RKO (cell line): ENCODE measurements around the gene MICA.
"Not testable (repeated sequence)": the region's sequence is repeated elsewhere in the genome, so short reads cannot be mapped to it uniquely, and the experiment has no call there.

Experiments
- DNase-seq: peaks from one replicate; pipeline ENCODE4 v3.0.0-alpha.2; 2016; ENCODE audit warnings: low spot score

The MICA gene

GRCh38 chr6:31383149-31383548 is 20.2 kb upstream of the MICA start:
- peak; percentile 54 for DNase-seq

DNA sequence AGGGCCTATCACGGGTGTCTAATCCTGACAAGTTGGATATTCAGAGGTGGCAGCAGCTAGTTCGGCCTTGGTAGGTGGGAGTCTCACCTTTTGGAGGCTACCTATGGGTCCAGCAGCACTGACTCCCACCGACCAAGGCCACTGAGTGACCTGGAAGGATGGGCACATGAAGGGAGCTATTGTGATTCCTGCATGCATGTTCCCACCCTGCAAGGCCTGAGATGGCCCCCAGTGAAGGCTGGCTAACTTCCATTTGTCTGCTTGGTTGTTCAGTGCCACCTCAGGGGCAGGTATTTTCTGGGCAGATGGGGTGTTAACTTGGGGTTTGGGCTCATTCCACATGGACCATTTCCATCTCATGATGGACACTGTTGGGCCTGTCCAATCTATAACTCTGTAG is 18.4 kb upstream of the MICA start:
- DNase-seq = no peak

DNA sequence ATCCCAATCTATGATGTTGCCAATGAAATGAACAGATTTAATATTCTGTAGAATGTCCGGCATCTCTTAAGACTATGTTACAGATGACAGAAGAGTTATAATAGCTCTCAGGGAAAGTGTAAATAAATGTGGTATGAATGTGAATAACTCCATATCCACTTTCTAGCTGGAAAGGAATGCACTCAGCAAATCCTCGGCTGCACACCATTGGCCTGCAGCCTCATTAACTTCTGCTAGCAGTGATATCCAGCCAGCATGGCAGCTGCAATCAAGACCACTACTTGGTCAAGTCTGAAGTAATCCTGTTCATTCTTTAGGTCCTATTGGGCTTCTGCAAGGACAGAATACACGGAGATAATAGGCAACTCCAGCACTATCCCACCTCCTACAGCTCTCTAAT is 17.3 kb upstream of the MICA start:
- no peak for DNase-seq

DNA sequence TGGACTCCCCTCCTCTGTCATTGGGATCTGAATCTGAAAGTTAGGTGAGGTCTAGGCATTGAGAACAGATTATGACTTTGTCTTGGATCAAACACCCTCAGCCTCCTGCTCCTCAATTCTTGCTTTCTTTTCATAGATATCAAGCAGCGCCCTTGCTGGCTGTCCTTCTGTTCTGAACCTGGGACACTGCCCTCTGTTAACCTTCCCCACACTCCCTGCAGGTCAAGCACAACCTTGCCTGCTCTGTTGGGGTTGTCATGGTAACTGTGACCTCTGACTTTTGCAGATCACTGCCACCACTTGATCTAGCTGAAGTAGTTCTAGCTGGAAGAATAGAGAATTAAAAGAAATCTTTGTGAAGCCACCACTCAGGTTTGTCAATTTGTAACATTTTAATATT is 16.4 kb upstream of the MICA start:
- DNase-seq = no peak

DNA sequence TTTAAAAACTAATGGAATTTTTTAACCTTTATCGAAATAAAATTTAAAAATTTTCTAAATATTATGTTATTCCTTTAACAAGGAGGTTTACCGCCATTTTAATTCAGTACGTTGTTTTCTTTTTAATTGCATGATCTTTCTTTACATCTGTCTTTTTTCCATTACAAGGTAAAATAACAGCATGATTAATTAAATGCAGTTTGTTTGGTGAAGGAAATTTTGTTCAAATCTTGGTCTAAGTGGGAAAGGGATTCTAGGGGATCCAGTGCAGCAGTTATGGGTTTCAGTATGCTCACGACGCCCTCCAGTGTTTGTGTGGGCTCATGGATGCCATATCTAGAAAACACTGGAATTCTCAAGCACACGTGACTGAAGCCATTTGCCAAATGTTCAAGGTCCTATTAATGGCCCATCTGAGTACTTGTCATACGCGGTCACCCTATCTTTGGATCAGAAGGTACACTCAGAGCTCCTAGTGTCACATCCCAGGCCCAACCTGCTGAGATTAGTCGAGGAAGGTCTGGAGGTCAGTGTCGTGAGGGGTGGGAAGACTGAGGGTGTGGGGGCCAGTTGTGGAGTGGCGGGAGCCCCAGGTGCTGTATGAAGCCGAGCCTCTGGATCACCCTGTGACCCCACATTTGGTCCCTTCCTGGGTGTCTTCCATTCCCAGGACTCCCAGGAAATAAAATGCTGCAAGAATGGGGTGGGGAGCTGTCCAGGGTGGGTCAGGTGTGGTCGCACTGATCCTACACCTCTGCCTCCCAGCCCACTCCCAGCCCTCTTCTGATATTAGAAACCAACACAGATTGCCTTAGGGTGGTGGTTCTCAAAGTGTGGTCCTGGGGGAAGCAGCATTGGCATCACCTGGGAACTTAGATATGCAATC is 14.2 kb upstream of the MICA start:
- DNase-seq = not testable (repeated sequence)

GRCh38 chr6:31389802-31390132 is 13.6 kb upstream of the MICA start:
- DNase-seq = not testable (repeated sequence)

DNA sequence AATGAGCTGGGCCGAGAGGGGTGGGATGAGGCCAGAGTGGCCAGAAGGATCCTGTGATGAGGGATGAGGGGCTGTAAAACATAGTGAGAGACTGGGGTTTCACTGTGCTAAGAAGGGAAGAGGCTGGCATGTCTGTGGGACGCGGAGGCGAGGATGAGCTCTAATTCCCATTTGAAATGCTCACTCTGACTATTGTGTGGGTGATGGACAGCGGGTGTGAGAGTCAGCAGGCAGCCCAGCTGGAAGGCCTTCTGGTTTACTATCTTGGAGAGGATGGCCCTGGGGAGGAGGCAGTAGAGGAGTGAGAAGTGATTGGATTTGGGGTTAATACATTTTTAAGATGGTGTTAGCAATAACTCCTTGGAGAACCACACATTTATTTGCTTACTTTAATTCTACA is 9.5 kb upstream of the MICA start:
- DNase-seq = no peak

DNA sequence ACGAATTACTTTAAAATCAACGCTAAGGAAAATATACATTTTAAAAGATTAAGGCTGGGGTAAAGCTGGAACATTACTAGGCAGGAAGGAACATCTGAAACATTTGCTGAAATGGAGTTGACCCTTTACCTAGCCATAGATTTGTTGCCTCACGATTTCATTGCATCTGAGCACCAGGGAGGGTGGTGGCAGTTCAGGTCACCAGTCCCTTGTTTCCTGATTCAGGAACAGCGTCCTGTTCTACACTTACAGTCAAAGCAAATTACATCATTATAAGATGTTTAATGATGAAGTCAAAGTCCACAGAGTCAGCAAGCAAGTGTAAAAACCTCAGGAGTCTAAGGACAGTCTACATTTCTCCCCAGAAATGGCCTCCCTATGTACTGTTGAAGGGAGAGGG is 9.0 kb upstream of the MICA start:
- no peak for DNase-seq

DNA sequence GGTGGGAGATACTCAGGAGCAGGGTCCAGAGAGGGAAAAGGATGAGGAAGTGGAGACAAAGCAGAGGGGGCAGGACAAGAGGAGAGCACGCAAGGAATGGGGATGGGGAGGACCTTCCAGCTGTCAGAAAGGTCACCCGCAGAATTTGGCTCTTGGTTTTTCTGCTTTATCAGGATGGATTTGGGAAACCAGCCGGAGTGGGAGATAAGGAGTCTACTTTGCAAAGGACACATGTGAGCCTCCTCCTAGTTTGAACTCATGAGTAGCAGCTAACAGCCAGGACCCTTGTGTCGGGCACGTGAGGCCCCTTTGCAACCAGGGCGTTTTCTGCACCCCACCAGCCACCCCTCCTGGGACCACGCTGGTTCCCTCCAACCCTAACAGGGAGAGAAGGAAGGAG is 7.6 kb upstream of the MICA start:
- no peak for DNase-seq

- DNase-seq = peak; percentile 85
These were observed 6.8 kb upstream of the MICA start for GRCh38 chr6:31396422-31397152.

DNA sequence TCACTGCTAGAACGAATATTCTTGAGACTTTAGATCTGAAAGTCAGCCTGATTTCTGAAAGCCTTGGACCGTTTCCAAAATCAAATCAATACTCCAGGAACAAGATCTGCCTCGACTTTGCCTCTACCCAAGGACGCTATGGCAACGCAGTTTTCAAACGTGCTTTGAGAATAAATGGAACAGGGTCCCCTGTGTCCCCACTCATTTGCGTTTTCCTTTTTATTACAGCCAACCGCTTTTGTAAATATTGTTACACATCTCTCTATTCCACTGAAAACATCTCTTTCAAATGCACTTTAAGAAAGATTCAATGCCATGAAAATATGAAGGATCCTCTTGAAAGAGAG is 6.3 kb upstream of the MICA start:
- DNase-seq = not testable (repeated sequence)

DNA sequence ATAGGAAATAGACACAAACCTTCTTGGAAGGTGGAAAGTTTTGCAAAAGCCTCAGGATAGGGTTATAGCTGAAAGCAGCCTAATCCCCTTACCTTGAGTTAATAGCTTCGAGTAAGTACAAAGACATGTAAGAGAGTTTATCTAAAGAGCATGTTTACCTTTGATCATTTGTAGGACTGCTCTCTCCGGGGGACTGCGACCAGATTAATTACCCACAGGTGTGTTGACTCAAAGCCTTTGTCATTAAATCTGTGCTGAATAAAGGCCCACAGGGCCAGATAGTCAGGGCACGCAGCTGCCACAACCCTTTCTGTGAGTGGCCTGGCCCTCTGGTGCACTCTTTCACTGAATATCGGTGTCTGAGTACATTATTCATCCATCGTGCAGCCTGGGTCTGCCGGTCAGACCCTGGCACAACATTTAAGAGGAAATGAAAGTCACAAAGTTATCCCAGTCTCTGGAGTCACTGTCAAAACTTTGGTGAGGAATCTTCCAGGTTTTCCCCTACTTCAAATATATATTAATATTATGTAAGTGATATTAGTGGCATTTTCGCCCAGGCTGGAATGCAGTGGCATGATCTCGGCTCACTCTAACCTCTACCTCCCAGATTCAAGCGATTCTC is 5.4 kb upstream of the MICA start:
- DNase-seq = no peak

- peak; percentile 93 for DNase-seq
These were observed 3.6 kb upstream of the MICA start for GRCh38 chr6:31399589-31400466.

GRCh38 chr6:31400467-31401289 is 2.7 kb upstream of the MICA start:
- DNase-seq = peak; percentile 81

DNA sequence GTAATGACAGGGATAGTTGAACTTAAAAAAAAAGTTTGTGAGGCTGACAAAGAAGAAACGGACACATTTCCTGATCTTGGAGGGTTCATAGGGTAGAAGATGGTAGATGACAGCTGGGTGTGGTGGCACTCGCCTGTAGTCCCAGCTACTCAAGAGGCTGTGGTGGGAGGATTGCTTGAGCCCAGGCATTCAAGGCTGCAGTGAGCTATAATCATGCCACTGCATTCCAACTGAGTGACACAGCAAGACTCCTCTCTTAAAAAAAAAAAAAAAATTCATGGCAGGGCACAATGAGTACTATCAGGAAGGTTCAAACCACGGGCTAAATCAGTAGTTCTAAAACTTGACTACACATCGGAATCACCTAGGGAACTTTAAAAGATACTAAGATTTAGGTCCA is 2.0 kb upstream of the MICA start:
- peak; percentile 89 for DNase-seq

GRCh38 chr6:31402324-31403282 is 792 bp upstream of the MICA start:
- peak; percentile 71 for DNase-seq

- not testable (repeated sequence) for DNase-seq
These were observed 618 bp downstream of the MICA start for GRCh38 chr6:31404061-31404364.

DNA sequence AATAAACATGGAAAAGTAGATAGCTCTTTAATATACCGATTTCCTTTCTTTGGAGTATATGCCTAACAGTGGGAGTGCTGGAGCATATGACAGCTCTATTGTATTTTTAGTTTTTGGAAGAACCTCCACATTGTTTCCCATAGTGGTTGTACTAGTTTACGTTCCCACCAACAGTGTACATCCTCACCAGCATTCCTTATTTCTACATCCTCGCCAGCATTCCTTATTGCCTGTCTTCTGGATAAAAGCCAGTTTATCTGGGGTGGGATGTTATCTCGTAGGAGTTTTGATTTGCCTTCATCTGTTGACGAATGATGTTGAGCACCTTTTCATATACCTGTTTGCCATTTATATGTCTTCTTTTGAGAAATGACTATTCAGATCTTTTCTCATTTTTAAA is 2.6 kb downstream of the MICA start:
- DNase-seq = no peak

DNA sequence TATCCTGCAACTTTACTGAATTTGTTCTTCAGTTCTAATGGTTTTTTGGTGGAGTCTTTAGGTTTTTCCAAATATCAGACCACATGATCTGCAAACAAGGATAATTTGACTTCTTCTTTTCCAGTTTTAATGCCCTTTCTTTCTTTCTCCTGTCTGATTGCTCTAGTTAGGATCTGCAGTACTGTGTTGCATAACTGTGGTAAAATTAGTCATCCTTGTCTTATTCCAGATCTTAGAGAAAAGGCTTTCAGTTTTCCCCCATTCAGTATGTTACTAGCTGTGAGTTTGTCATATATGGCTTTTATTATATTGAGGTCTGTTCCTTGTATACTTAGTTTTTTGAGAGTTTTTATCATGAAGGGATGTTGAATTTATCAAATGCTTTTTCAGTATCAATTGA is 4.3 kb downstream of the MICA start:
- peak; percentile 57 for DNase-seq

DNA sequence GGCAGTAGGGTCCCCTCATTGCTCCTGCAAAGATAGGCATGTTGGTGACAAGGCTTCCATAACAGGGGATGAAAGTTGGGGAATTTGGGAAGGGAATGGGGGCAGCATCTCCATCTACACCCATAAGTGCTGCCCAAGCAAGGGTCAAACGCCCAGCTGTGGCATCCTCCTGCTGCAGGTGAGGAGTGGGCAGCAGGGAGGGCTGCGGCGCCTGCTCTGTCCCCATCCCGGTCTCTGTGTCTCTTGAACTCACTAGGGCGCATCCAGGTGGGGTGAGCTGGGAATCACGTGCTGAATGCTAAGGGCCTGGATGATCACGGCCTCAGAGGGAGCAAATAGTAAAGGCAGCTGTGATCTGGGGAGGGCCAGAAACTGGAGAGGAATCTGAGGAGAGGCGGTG is 9.1 kb downstream of the MICA start:
- DNase-seq = no peak
